ENCODE data around the gene APOD.

The APOD gene

DNA sequence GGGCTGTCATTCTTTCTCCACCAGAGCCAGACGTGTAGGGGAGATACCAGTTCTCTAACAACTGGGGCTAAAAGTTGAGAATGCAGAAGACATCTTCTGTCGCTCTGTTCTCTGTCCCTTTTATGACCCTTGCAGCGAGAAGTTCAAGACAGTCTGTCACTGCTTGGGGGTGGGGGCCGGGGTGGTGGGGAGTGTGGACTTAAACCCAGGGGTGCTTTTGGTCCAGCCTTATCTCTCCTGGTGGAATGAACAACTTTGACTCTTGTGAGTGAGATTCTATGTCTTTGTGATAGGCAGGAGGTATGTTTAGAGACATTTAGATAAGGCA lies 767 bp upstream of the APOD start:
- no peak for DNase-seq (ENCODE audit: low spot score)
- no peak overlapping the region for H3K4me3 Mint-ChIP-seq
- H3K36me3 Mint-ChIP-seq (ENCODE audit: low read depth), result no peaks in the 10 kb centered on the region
- H3K9me3 Mint-ChIP-seq, result no peaks in the 10 kb centered on the region
- no peak overlapping the region for H3K27ac Mint-ChIP-seq
- peaks cover 14% of the 10 kb centered on the region for H3K4me1 Mint-ChIP-seq (ENCODE audit: low read depth)
- peaks cover 2% of the 10 kb centered on the region for H3K27me3 Mint-ChIP-seq (ENCODE audit: low read depth)

DNA sequence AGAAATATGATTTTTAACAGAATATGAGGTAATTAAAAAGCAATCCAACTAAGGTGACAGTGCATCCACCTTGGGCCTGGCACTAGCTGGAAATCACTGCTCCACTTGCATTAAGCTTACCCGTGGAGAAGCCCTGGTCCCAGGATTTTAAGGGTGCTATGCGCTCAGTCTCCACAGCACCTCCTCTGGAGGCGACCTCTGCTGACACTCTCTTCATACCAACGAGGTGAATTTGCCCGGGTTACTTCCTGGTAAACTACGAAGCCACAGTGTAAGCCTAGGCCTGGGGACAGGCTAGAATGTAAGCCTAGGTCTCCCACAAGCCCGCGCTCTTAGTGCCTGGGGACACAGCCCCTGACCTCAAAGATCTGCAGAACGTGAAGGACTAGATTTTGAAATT lies 793 bp downstream of the APOD start:
- Mint-ChIP-seq H3K27me3 (ENCODE audit: low read depth) (peaks cover 3% of the 10 kb centered on the region), H3K4me3 (no peak overlapping the region), H3K36me3 (ENCODE audit: low read depth) (no peaks in the 10 kb centered on the region), H3K9me3 (no peaks in the 10 kb centered on the region), H3K4me1 (ENCODE audit: low read depth) (peaks cover 14% of the 10 kb centered on the region), H3K27ac (no peak overlapping the region)
- DNase-seq (ENCODE audit: low spot score), result no peak

DNA sequence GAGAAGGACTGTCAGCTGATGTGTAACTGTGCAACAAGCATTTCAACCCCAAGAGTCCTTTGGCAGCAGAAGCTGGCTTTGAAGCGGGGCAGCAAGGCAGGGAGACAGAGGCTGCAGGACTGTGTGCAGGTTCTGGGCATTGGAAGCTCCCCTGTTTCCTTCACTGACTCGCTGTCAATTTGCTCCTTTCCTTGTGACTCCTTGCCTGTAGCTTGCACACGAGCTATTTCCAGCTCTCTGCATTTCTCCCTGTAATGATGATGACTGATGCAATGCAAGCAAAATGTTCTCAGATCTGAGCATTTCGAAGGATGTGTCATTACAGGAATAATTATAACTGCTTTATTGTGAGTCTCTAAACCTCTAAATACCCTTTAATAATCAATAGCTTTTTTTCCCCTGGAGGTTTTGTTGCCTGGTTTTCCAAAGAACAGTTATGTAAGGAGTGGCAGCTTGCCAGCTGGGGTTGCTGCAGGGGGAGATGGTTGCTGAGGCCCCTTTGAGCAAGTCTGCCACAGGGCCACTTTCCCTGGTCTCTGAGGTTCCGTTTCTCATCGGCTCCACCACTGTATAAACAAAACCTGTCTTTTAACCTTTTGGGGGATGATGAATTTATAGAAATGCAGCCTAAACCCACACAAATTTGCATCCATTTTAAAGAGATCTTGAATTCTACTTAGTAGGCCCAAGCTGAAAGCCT lies 2.8 kb downstream of the APOD start:
- H3K27ac Mint-ChIP-seq, result no peak overlapping the region

DNA sequence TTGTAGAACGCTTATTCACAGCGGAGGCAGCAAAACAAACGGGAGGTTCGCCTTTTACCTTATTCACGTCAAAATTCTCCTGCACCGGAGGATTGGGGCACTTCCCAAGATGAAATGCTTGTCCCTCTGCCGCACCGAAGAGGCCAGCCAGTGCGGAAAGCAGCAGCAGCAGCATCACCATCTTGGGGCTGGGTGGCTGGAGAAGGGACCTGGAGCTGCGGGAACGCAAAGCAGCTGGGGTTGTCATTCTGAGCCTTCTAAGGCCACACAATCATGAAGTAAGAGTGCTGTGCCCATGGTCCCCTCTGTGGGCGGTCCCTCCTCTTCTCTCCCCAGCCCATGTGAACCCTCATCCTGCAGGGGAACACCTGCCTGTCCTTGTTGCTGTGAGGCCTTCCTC lies 4.5 kb downstream of the APOD start:
- H3K36me3 Mint-ChIP-seq (ENCODE audit: low read depth), result no peaks in the 10 kb centered on the region
- no peak for DNase-seq (ENCODE audit: low spot score)
- no peak overlapping the region for H3K27ac Mint-ChIP-seq
- H3K4me3 Mint-ChIP-seq, result no peak overlapping the region
- peaks cover 4% of the 10 kb centered on the region for H3K27me3 Mint-ChIP-seq (ENCODE audit: low read depth)
- H3K4me1 Mint-ChIP-seq (ENCODE audit: low read depth), result peaks cover 2% of the 10 kb centered on the region
- no peaks in the 10 kb centered on the region for H3K9me3 Mint-ChIP-seq

More for the DNA sequence above, 2.8 kb downstream of the APOD start:
- H3K4me3 Mint-ChIP-seq, result no peak overlapping the region
- DNase-seq (ENCODE audit: low spot score), result no peak
- H3K36me3 Mint-ChIP-seq (ENCODE audit: low read depth), result no peaks in the 10 kb centered on the region
- no peaks in the 10 kb centered on the region for H3K9me3 Mint-ChIP-seq
- peaks cover 9% of the 10 kb centered on the region for H3K4me1 Mint-ChIP-seq (ENCODE audit: low read depth)
- H3K27me3 Mint-ChIP-seq (ENCODE audit: low read depth), result peaks cover 5% of the 10 kb centered on the region

DNA sequence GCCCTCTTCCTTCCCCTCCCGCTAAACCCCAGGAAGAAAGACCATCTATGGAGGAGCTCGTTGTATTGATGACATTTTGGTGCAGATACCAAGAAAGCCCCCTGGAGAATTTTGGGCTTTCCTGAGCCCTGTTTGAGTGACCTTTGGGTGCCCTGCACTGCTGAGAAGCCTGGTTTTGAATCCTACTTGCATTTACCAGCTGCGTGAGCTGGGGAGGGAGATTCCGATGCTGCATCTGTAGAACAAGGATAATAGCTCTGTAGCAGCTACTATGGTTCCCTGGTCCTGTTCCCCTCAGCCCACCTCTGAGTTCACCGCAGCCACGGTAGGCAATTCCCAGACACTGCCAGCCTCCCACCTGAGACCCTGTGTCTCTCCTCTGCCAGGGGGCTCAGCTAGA lies 5.2 kb downstream of the APOD start:
- peaks cover 1% of the 10 kb centered on the region for H3K4me1 Mint-ChIP-seq (ENCODE audit: low read depth)
- H3K36me3 Mint-ChIP-seq (ENCODE audit: low read depth), result no peaks in the 10 kb centered on the region
- peaks cover 4% of the 10 kb centered on the region for H3K27me3 Mint-ChIP-seq (ENCODE audit: low read depth)
- no peak for DNase-seq (ENCODE audit: low spot score)
- no peak overlapping the region for H3K4me3 Mint-ChIP-seq
- H3K9me3 Mint-ChIP-seq, result no peaks in the 10 kb centered on the region
- no peak overlapping the region for H3K27ac Mint-ChIP-seq

DNA sequence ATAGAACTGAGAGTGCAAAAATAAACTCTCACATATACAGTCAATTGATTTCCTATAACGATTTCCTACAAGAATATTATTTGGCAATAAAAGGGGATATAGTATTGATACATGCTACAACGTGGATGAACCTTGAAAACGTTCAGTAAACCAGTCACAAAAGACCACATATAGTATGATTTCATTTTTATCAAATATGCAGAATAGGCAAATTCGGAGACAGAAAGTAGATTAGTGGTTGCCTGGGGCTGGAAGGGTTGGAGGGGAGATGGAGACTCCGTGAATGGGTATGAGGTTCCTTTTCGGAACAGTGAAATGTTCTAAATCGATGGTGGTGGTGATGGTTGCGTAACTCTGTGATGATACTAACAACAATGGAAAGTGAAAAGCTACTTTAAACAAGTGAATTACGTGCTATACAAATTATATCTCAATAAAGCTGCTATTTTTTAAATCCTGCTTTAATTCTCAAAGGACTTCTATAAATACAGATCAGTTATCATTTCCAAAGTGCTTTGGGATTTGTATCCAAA lies 6.0 kb downstream of the APOD start:
- no peaks in the 10 kb centered on the region for H3K36me3 Mint-ChIP-seq (ENCODE audit: low read depth)
- H3K27ac Mint-ChIP-seq, result no peak overlapping the region
- H3K4me3 Mint-ChIP-seq, result no peak overlapping the region
- peaks cover 4% of the 10 kb centered on the region for H3K27me3 Mint-ChIP-seq (ENCODE audit: low read depth)
- H3K4me1 Mint-ChIP-seq (ENCODE audit: low read depth), result no peaks in the 10 kb centered on the region
- no peak for DNase-seq (ENCODE audit: low spot score)
- no peaks in the 10 kb centered on the region for H3K9me3 Mint-ChIP-seq

DNA sequence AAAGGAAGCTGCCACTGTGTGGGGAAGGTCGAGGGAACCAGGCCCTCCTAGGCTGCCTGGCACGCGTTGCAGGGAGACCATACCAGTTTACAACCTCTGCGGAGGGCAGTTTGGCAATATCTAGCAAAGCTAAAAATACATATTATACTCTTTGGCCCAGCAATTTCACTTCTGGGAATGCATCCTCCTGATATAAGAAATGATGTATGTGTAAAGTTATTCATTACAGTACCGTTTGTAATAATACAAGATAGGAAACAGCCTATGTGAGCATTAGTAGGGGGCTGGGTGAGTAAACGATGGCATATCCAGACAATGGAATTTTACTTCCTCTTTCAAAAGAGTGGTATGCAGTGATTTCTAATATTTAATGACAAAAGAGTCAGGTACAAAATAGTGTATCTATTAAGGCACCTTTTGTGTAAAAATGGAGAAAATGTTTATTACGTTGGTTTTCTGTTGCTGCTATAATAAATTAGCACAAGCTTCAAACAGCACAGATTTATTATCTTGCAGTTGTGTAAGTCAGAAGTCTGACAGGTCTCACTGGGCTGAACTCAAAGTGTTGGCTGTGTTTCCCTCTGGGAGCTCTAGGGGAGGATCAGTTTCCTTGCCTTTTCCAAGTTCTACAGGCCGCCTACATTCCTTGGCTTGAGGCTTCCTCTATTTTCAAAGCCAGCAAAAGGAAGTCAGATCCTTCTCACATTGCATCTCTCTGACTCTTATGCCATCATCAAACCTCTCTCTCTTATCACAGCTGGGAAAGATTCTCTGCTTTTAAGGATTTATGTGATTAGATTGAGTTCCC lies 9.0 kb downstream of the APOD start:
- Mint-ChIP-seq H3K9me3 (no peaks in the 10 kb centered on the region), H3K27ac (no peak overlapping the region), H3K27me3 (ENCODE audit: low read depth) (peaks cover 4% of the 10 kb centered on the region), H3K4me1 (ENCODE audit: low read depth) (peaks cover 6% of the 10 kb centered on the region), H3K4me3 (no peak overlapping the region), H3K36me3 (ENCODE audit: low read depth) (no peaks in the 10 kb centered on the region)
- no peak for DNase-seq (ENCODE audit: low spot score)

DNA sequence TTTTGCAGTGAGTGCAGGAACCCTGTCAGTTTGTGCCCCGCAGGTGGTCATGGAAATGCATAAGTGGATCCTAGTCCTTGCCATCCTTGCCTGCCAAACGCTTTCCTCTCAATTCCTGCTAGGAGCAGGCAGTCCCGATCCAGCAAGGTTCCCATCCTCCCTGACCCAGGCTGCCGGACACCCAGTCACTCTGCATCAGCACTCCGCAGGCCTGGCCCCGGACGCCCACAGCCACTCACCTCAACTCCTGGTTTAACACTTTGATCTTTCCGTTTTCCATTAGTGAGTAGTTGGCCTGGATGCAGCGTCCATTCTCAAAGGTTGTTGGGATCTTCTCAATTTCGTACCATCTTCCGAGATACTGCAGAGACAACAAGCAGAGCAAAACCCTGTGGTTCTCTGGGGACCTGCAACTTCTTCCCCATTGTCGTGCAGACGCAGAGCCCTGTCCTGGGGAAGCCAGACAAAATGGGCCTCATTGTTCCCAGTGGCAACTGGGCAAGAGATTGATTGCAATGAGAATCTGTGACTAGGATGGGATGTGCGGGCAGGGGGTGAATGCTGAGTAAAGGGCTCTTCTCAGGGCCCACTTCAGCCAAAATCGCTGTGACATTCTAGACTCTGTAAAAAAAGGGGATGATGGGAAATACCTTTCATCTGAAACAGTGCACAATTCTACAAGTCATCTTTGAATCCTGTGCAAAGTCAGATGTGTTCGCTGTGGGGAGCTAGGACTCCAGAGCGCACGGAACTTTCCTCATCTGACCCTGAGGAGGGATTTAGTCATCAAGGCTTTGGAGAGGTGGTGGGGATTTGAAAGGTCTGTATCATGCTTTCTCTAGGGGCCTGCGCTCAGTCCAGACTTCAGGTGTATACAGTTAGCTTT lies 9.9 kb downstream of the APOD start:
- DNase-seq (ENCODE audit: low spot score), result no peak
- no peak overlapping the region for H3K27ac Mint-ChIP-seq
- no peaks in the 10 kb centered on the region for H3K36me3 Mint-ChIP-seq (ENCODE audit: low read depth)
- H3K27me3 Mint-ChIP-seq (ENCODE audit: low read depth), result peaks cover 4% of the 10 kb centered on the region
- no peak overlapping the region for H3K4me3 Mint-ChIP-seq
- H3K9me3 Mint-ChIP-seq, result no peaks in the 10 kb centered on the region
- peaks cover 6% of the 10 kb centered on the region for H3K4me1 Mint-ChIP-seq (ENCODE audit: low read depth)

DNA sequence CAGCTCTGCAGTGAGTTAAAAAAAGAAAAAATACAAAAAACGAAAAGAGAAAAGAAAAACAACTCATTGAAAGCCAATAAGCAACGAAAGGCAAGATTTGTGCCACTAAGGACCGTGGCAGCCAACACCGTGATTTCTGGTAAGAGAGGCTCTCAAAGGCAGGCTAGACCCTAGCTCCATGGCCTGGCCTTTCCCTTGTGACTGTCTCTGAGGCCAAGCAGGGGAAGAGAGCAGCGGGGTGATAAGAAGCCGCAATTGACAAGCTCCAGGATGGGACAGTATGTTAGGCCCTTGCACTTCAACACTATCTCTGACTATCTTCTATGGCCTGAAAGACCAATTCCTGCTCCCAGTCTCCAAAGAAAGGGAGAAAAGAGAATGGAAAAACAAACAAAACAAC lies 12.4 kb downstream of the APOD start:
- Mint-ChIP-seq H3K4me1 (ENCODE audit: low read depth) (peaks cover 11% of the 10 kb centered on the region), H3K27ac (no peak overlapping the region), H3K36me3 (ENCODE audit: low read depth) (no peaks in the 10 kb centered on the region), H3K9me3 (no peaks in the 10 kb centered on the region), H3K27me3 (ENCODE audit: low read depth) (peaks cover 2% of the 10 kb centered on the region), H3K4me3 (no peak overlapping the region)
- DNase-seq (ENCODE audit: low spot score), result no peak

DNA sequence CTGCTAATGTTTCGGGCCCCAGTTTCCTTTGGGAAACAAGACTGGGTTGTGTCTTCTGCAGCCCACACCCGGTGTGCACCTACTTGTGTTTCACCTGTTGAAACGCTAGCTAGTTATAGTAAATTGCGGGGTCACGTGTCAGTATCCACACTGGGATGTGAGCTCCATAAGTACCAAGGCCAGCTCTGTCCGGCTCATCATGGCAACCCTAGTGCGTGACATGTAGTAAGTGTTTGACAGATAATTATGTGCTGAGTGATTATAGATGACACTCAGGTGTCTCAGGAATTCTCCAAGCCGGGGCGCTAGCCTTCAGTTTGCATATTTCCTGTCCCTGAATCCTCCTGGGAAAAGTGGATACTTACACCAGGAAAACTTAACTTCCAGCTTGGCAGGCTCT lies 12.8 kb downstream of the APOD start:
- H3K27ac Mint-ChIP-seq, result no peak overlapping the region
- DNase-seq (ENCODE audit: low spot score), result no peak
- H3K4me1 Mint-ChIP-seq (ENCODE audit: low read depth), result peaks cover 12% of the 10 kb centered on the region
- H3K4me3 Mint-ChIP-seq, result no peak overlapping the region
- peaks cover 2% of the 10 kb centered on the region for H3K27me3 Mint-ChIP-seq (ENCODE audit: low read depth)
- H3K9me3 Mint-ChIP-seq, result no peaks in the 10 kb centered on the region
- no peaks in the 10 kb centered on the region for H3K36me3 Mint-ChIP-seq (ENCODE audit: low read depth)

DNA sequence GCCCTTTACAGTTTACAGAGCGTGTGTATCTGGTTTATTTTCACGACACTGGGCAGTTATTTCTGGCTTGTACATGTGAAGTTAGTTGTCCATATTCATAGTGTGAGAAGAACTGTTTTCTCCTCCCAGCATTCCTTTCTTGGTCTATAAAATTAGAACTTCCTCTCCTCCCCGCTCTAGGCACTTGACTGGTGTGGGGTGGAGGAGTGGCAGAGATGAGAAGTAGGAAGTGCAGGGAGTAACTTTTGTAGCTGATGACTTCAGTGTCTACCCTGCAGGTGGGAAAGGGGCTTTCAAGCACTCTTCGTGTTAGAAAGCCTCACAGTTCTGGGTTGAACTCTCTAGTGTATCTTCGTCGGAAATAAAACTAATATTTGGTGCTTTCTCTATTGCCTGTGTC lies 13.4 kb downstream of the APOD start:
- DNase-seq (ENCODE audit: low spot score), result no peak
- H3K4me1 Mint-ChIP-seq (ENCODE audit: low read depth), result peaks cover 12% of the 10 kb centered on the region
- no peaks in the 10 kb centered on the region for H3K9me3 Mint-ChIP-seq
- H3K27ac Mint-ChIP-seq, result no peak overlapping the region
- H3K36me3 Mint-ChIP-seq (ENCODE audit: low read depth), result no peaks in the 10 kb centered on the region
- no peak overlapping the region for H3K4me3 Mint-ChIP-seq
- H3K27me3 Mint-ChIP-seq (ENCODE audit: low read depth), result peaks cover 2% of the 10 kb centered on the region

DNA sequence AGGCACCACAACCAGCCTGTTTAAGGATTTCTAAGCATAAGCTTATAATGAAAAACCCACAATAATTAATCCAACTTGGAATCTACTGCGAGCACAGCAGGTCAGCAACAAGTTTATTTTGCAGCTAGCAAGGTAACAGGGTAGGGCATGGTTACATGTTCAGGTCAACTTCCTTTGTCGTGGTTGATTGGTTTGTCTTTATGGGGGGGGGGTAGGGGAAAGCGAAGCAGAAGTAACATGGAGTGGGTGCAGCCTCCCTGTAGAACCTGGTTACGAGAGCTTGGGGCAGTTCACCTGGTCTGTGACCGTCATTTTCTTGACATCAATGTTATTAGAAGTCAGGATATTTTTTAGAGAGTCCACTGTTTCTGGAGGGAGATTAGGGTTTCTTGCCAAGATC lies 15.1 kb downstream of the APOD start:
- peaks cover 12% of the 10 kb centered on the region for H3K4me1 Mint-ChIP-seq (ENCODE audit: low read depth)
- no peaks in the 10 kb centered on the region for H3K36me3 Mint-ChIP-seq (ENCODE audit: low read depth)
- H3K27ac Mint-ChIP-seq, result no peak overlapping the region
- no peaks in the 10 kb centered on the region for H3K9me3 Mint-ChIP-seq
- no peak for DNase-seq (ENCODE audit: low spot score)
- no peak overlapping the region for H3K4me3 Mint-ChIP-seq
- peaks cover 2% of the 10 kb centered on the region for H3K27me3 Mint-ChIP-seq (ENCODE audit: low read depth)

DNA sequence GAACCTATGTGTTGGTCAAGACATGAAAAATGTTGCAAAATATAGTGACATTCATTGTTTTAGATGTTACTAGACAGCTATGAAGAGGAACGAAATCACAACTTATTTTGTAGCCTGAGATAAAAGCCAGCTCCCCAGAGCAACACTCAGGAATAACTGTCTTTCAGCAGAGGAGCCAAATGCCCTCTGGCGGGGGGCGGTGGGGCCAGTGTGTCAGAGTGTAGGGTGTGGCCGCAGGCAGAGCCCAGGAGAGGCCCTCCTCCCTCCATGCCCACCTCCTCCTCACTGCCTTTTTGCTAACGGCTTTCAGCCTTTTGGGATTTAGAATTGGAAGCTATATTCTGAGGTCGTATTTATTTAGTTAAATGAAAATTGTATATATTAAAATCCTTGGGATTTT lies 16.9 kb downstream of the APOD start:
- H3K27ac Mint-ChIP-seq, result no peak overlapping the region

DNA sequence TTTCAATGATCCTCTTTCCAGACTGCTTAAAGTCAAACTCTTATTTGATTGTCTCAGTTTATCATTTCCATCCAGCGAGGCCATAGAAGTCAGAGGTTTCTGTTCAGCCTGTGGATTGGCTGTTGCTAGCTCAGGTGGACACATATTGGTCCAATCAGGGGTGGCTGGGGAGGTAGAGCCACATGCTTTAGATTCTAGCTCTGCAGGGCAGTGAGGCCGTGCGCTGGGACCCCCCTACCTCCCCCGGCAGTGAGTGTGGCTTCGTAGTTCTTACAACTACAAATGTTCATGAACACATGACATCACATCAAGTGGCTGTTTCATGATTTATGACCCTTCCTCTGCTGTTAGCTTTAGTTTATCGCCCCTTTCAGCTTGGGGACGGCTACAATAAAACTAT lies 18.0 kb downstream of the APOD start:
- Mint-ChIP-seq H3K27ac (no peak overlapping the region), H3K36me3 (ENCODE audit: low read depth) (no peaks in the 10 kb centered on the region), H3K4me1 (ENCODE audit: low read depth) (peaks cover 14% of the 10 kb centered on the region), H3K9me3 (no peaks in the 10 kb centered on the region), H3K27me3 (ENCODE audit: low read depth) (peaks cover 2% of the 10 kb centered on the region), H3K4me3 (no peak overlapping the region)
- DNase-seq (ENCODE audit: low spot score), result no peak

More for the DNA sequence above, 16.9 kb downstream of the APOD start:
- no peak for DNase-seq (ENCODE audit: low spot score)
- Mint-ChIP-seq H3K27me3 (ENCODE audit: low read depth) (peaks cover 2% of the 10 kb centered on the region), H3K4me1 (ENCODE audit: low read depth) (peaks cover 14% of the 10 kb centered on the region), H3K4me3 (no peak overlapping the region), H3K9me3 (no peaks in the 10 kb centered on the region), H3K36me3 (ENCODE audit: low read depth) (no peaks in the 10 kb centered on the region)

Data from T-helper 2 cell treated with Interferon-gamma antibody and Interleukin-4, amounts not matched to agents 5 μg/mL and 100 μg/mL, for 36 hours (primary cell).